8988T (cell line): Measurements from ENCODE around the gene STUB1.
A peak's percentile ranks its signal among the peaks of the same experiment; 100 is the strongest.
"Not testable (repeated sequence)": the region's sequence is repeated elsewhere in the genome, so short reads cannot be mapped to it uniquely, and the experiment has no call there.

ENCODE experiments used
- DNase-seq: peaks from one replicate; pipeline ENCODE4 v3.0.0; 2011

STUB1 gene

DNA sequence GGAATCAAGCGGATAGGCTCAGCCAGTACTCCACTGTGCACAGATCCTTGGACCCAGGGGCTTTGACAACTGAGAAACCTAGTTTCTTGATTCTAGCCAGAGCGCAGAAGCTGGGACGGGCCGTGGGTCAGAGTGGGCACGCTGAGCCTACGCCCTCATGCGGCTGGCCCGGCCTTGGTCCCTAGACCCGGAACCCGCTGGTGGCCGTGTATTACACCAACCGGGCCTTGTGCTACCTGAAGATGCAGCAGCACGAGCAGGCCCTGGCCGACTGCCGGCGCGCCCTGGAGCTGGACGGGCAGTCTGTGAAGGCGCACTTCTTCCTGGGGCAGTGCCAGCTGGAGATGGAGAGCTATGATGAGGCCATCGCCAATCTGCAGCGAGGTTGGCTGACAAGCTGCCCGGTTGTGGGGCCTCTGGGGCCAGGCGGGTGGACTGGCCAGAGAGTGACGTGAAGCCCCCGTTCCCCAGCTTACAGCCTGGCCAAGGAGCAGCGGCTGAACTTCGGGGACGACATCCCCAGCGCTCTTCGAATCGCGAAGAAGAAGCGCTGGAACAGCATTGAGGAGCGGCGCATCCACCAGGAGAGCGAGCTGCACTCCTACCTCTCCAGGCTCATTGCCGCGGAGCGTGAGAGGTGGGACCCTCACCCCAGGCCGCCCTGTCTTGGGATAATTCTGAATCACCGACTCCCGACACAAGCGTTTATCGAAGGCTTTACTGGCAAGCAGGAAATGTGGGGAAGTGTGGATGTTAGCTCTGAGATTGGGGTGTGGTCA lies 946 bp downstream of the STUB1 start:
- no peak for DNase-seq

DNA sequence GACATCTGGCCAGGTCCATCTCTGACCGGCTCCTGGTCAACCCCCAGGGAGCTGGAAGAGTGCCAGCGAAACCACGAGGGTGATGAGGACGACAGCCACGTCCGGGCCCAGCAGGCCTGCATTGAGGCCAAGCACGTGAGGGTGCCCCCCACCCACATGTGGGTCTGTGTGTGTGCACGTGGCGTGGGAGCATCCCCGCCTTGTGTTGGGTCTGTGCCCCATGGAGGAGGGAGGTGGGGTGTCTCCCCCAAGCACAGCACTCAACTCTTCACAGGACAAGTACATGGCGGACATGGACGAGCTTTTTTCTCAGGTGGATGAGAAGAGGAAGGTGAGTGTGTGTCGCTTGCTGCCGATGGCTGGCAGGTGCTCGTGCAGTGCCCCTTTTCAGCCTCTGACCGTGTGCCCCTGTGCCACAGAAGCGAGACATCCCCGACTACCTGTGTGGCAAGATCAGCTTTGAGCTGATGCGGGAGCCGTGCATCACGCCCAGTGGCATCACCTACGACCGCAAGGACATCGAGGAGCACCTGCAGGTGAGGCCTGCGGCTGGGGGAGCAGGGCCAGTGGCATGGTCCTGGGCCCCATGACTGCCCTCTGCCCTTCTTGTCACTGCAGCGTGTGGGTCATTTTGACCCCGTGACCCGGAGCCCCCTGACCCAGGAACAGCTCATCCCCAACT lies 1.7 kb downstream of the STUB1 start:
- no peak for DNase-seq

DNA sequence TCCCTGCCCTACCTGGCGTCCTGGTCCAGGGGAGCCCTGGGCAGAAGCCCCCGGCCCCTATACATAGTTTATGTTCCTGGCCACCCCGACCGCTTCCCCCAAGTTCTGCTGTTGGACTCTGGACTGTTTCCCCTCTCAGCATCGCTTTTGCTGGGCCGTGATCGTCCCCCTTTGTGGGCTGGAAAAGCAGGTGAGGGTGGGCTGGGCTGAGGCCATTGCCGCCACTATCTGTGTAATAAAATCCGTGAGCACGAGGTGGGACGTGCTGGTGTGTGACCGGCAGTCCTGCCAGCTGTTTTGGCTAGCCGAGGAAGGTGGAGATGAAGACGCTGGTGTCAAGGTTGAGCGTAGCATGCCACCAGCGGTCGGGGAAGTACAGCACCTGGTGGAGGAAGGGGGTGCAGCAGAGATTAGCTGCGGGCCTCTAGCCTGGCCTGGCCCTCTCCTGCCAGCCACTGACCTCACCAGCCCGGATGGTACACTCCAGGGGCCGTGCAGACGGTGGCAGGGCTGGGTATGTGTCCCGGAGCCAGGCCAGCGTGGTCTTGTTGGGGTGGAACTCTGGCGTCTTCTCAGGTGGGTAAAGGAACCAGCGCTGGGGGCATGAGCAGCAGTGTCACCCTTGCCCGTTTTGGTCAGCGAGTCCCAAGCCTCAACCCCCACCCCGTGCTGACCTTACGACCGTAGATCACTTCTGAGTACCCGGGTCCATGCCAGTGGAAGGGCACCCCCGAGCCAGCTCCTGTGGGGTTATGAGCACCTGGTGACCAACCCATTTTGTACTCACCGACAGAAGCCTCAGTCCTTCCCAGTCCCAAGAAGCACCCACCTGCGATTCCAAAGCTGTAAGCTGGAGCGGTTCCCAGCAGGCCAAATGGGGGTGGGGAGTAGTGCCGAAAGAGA lies 2.5 kb downstream of the STUB1 start:
- DNase-seq: no peak

DNA sequence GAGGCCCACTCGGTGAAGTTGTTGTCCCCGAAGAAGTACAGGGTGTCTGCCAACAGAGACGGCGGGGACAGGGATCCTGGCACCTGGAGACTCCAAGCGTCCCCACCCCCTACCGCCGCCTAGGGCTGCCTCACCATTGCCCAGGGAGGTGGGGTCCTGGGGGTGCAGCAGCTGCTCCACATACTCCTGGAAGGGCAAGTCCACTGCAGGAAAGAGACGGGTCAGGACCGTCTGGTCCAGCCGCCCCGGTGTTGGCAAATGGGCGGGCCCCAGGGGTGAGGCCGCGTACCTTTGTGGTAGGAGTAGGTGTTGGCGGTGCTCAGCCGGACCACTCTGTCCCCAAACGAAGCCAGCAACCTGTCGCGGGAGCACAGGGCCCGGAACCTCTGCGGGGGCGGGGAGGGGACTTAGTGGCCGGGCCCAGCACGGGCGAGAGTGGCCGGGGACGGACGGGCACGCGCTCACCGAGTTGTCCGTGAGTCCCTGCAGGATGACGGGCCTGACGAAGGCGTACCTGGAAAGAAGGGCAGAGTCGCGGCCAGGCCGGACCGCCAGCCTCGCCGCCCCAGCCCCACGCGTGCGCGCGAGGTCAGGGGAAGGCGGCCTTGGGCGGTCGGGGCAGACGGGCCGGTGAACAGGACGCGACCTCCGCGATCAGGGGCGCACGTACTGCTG lies 3.3 kb downstream of the STUB1 start:
- no peak for DNase-seq

DNA sequence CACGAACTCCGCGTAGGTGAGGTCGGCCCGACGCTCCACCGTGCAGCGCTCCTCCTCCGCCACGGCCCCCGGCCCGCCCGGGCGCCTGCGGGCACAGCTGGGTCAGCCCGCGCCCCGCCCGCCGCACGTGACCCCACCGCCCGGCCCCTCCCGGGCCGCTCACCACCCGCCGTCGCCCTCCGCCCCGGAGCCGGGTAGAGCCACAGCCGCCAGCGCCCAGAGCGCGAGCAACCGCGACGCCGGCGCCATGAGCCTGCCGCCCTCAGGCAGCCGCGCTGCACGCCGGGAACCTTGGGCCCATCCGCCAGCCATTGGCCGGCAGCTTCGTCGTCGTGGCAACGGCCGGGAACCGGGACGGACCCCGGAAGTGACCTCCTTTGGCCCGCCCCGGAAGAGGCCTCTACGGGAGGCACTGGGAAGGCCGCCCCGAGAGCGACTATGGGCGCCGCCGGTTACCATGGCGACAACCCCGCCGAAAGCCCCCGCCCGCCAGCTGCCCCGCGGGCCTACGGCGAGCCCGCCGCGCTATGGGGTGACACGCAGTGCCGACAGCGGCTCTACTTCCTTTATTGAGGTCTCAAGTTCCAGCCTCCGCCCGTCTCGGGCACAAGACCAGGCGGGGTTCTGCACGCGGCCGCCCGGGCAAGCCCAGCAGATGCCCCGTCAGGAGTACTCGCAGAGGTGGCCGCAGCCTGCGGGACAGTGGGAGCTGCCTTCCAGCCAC lies 4.0 kb downstream of the STUB1 start, which contains the start of gene JMJD8:
JMJD8 (minus strand) TSS at position 264 of the 724 bp plus-strand sequence; CDS start at position 249, 15 bp downstream.
- peak; percentile 95 for DNase-seq

DNA sequence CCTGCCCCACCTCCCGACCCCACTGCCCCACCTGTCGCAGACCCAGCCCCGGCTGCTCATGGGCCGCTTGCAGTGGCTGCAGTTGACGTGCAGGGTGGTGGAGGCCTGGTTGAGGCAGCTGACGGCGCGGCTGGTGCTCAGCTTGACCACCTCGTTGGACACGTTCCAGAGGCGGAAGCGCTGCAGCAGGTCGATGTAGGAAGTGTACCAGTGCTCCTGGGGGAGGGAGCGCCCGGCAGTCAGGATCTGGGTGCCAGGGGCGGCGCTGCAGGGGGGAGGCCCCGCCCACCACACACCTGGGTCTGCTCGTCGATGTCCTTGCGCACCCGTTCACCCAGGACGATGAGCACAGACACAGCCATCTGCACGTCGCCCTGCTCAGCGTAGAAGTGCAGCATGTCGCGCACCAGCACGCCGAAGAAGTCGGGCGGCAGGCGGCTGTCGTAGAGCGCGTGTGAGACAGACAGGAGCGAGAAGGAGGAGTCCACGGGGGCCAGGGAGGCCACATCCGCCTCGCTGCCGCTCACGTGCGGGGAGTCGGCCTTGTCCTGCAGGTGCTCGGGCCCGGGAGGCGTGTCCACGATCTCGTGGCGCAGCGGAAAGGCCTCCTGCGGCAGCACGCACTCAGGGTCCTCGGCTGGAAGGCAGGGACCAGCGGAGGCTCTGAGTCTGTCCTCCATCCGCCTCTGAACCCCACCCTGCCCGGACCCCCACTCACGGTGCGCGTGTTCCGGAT lies 4.9 kb downstream of the STUB1 start:
- DNase-seq: no peak

DNA sequence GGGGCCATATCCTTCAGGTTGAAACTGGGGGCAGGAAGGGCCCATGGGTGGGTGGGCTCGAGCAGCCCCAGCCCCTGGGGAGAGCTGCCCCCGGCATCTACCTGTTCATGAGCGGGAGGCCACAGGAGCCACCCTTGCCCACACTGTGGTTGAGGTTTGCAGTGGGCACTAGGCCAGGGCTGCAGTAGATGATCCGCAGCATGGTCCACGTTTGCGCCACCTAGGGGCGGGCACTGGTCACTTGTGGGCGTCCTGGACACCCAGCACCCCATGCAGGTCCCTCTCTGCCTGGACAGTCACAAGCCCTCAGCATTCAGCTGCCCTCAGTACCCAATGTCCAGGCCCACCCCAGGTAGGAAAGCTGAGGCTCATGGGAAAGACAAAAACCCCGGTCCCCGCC lies 5.8 kb downstream of the STUB1 start:
- DNase-seq: no peak

DNA sequence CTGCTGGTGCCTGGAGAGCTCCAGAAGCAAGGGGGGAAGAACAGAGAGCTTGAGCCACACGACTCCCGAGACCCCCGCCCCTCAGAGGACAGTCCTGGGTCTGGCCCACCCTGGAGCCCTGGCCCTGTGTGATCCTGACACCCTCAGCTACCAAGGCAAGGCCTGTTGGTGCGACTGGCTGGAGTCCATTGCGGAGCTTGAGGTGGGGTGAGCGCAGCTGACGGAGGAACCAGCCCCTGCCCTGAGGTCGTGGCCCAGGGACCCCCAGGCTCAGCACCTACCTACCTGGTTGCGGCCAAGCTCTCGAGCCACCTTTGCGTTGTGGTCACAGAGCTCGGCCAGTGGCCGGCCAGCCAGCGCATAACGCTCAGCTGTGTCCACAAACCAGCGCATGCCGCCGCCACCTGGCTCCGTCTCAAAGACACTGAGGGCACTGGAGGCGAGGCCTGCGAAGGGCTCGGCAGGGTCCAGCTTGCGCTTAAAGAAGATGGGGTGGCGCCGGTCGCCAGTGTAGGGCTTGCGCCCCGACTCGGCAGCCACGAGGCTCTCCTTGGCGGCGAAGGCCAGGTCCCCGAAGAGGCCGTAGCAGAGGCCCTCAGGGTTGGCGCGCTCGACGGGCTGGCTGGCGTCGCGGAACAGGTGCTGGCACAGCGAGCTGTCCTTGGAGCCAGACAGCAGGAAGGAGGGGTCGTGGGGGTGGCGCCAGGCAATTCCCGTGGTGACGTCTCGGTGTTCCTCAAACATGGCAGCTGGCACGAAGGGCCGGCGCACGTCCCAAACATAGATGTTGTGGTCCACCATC lies 6.5 kb downstream of the STUB1 start:
- DNase-seq: no peak

DNA sequence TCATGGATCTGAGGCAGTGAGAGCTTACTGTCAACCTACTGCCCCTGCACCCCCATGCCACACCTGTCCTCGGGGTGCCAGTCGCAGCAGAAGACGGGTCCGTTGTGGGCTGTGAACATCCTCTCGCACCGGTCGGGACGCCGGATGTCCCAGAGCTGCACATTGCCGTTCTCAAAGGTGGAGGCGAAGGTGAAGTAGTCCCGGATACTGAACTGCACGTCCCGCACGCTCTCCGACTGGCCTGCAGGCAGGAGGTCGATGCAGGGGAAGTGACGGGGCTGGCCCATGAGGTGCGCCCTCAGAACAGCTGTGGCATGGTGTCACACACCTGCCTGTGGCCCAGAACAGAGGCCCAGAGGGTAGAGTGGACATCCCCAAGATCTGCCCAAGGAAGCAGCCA lies 7.3 kb downstream of the STUB1 start:
- no peak for DNase-seq

DNA sequence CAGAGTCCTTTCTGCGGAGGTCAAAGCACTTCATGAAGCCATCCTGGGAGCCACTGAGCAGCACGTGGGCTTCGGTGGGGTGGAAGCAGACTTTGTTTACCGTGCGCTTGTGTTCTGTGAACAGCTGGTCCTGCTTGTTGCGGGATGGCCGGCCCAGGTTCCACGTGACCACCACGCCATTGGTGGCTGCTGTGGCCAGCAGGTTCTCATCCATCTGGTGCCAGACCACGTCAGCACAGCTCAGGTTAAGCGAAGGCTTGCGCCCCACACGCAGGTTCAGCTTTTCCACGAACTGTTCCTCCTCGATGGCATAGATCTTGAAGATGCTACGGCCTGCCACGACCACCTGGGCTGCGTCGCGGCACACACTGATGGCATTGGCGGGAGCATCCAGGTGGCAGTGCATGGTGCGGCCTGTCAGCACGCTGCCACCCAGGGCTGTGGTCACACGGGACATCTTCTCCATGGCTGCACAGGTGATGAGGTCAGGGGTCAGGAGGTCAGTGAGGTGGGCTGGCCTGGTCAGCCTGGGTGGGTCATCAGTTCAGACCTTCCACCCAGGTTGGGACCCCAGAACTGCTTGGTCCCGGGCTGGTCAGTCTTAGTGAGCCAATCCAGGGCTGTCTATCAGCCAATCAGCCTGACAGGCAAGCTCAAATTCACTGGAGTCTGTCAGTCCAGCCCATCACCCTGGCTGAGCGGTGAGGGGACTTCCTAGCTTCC lies 9.1 kb downstream of the STUB1 start:
- DNase-seq: no peak

DNA sequence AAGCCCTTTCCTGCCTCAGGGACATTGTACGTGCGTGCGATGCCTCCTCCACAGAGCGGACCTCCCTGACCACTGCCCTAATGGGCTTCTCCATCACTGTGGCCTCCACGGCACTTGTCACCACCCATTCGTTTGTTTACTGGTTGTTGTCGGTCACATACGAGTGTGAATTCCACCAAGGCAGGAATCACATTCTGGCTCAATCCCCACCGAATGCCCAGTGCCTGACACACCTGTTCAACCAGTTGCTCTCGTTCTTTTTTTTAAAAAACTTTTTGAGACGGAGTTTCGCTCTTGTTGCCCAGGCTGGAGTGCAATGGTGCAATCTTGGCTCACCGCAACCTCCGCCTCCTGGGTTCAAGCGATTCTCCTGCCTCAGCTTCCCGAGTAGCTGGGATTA lies 11.0 kb downstream of the STUB1 start:
- not testable (repeated sequence) for DNase-seq

DNA sequence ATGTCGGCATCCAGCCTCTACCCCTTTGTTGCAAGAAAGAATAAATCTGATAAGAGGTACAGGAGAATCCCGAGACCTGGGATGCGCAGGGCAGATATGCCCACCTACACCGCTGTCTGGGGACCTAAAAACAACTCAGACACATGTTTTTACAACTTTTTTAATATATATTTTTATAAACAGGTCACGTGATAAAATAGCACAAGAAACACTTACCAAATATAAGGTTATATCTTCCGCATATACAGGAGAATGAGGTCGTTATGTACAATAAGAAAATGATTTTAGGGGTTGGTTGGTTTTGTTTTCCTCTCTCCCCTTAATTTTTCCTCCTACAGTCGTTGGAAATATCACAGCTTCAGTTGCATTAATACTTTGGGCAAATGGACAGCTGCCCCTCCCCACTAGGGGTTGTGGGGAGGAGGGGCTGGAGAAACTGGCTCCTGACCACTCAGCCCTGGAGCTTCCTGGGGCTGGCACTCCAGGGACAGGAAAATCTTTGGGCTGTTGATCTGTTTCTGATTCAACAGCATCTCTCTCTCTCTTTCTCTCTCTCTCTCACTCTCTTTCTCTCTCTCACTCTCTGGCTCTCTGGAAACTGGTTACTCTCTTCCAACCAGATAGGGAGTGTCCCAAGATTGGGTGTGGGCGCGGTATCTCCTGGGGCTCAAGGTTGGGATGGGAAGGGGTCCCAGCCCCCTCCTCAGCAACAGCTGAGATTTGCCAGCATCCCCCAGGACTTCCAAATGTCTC lies 12.3 kb downstream of the STUB1 start:
- DNase-seq: no peak

DNA sequence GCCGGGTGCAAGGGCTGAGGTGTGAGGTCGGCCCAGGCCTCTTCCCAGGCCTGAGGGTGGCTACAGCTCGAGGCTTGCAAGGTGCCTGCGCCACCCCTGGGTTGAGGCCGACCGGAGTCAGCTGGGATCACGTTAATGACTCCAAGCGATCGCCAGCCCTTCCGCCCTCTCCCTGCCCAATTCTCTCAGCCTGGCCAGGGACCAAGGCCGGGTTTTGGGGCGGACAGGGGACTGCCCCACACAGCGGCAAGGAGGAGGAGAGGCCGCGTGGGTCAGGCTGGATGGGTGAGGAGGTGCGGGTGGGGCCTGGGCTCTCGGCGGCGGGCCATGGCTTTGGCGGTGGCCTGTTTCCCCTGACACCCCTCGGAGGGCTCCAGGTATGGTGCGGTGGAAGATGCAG lies 13.2 kb downstream of the STUB1 start:
- no peak for DNase-seq

DNA sequence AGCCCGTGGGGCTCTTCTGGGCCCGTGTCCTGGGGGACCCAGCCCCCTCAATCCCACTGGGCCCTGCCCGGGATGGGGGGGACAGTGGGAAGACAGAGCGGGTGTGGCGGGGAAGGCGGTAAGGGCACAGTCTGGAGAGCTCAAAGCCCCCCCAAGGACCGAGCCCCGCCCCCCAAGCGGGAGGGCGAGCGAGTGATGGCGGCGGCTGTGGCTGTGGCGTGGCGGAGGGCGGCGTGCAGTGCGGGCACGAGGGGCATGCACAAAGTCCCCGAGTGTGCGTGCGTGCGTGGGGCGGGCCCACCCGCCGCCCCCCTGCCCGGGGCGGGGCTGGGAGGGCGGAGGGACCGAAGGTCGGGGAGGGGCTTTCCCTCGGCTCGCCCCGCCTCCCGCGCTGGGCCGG lies 13.6 kb downstream of the STUB1 start:
- no peak for DNase-seq

DNA sequence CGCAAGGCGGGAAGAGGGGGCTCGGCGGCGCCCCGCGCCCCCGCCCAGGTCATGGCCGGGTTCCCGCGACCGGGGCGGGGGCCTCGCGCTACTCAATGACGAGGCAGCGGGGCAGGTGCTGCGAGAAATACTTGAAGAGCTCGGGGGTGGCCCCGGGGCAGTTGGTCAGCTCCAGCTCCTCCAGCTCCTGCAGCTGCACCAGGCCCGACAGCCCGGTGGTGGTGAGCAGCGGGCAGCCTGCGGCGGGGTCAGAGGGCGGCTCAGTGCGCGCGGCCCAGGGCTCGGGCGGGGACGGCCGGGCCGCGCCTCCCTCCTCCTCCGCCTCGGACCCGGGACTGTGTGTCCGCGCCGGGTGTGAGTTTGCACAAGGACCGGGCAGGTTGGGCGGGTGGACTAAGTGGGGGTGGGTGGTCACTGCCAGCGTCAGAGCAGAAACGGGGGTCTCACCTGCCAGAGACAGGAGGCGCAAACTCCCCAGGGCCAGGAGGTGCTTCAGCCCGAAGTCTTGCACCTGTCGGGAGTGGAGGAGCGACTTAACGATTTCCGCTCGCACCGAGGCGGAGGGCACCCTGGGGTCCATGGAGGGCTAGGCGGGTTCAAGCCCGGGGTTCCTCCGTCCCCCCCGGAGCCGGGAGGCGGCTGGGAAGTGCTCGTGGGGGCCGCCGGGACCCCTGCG lies 14.1 kb downstream of the STUB1 start:
- DNase-seq: no peak

DNA sequence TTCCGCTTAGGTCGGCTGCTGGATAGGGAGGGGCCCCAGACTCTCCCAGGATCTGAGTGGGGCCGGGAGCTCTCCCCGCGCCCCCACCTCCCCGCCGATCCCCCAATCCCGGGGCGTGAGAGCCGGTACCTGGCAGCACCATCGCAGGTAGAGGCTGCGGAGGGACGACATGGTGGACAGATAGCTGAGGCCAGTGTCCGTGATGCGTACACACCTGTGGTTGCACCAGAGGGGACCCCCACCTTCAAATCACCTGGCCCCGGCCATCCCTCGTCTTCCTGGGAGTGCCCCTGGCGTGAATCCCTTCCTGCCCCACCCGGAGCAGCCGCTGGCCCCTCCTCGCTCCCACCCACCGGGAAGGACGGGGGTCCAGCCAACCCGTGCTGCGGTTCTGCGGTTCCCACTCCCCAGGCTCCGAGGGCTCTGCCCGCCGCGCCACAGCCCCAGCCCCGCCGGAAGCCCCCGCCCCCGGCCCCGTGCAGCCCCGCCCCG lies 14.7 kb downstream of the STUB1 start:
- no peak for DNase-seq

DNA sequence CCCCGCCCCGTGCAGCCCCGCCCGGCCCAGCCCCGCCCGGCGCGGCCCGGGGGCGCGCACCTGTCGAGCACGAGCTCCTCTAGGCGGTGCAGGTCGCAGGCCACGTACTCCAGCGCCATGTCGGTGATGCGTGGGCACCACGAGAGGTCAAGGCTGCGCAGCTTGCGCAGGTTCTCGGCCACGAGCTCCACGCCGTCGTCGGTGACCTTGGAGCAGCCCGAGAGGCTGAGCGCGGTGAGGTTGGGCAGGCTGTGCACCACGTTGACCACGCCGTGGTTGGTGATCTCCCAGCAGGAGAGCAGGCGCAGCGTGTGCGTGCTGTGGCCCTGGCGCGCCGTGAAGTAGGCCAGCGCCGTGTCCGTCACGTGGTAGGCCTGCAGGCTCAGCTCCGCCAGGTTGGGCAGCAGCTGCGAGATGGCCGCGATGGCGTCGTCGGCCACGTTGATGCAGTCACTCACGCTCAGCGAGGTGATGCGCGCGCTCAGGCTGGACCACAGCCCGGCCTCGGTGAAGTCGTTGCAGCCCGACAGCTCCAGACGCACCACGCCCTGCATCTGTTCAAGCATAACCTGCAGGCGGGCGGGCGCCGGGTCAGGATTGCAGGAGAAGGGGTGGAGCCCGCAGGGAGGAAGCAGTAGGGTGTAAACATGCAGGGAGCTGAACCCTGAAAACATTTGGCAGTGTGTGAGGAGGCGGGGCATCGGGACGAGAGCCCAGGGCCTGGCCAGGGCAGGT lies 15.3 kb downstream of the STUB1 start:
- no peak for DNase-seq
